Osteocyte (in vitro differentiated cells): ENCODE data around the gene RAC2. TPM values are rescaled to one million over a fixed set of nuclear protein-coding genes. Genes with fewer than 3 reads are reported as not detected.

Source experiments
- DNase-seq: peaks from one replicate; pipeline ENCODE4 v3.0.0; 2021; ENCODE audit warnings: mixed read lengths; ENCODE audit not compliant: unreplicated experiment; ENCODE audit errors: extremely low spot score
- H3K27ac Mint-ChIP-seq: one replicate; pipeline ENCODE4 v1.8.0; 2021; ENCODE audit warnings: mild to moderate bottlenecking, mixed read lengths; ENCODE audit not compliant: unreplicated experiment
- H3K27me3 Mint-ChIP-seq: one replicate; pipeline ENCODE4 v1.8.0; 2021; ENCODE audit warnings: mixed read lengths; ENCODE audit not compliant: unreplicated experiment
- H3K36me3 Mint-ChIP-seq: one replicate; pipeline ENCODE4 v1.8.0; 2021; ENCODE audit warnings: mixed read lengths; ENCODE audit not compliant: unreplicated experiment
- H3K4me1 Mint-ChIP-seq: one replicate; pipeline ENCODE4 v1.8.0; 2021; ENCODE audit warnings: mixed read lengths; ENCODE audit not compliant: unreplicated experiment
- H3K4me3 Mint-ChIP-seq: one replicate; pipeline ENCODE4 v1.8.0; 2021; ENCODE audit warnings: mild to moderate bottlenecking, moderate library complexity, mixed read lengths; ENCODE audit not compliant: unreplicated experiment
- H3K9me3 Mint-ChIP-seq: one replicate; pipeline ENCODE4 v1.8.0; 2021; ENCODE audit warnings: mixed read lengths; ENCODE audit not compliant: unreplicated experiment
- total RNA-seq: library from RNA; stranded (reverse); gene quantifications from 2 replicates; pipeline ENCODE4 v1.2.1, GENCODE V29; 2021
- TF ChIP-seq, protein P1 (sequence below): fragments of 200-600 bp; sonication (generic); IDR thresholded peaks from 2 replicates; pipeline ENCODE4 v1.5.0; 2021; ENCODE audit warnings: antibody characterized with exemption, mild to moderate bottlenecking, moderate library complexity

RAC2 gene
- total RNA-seq, 1 donor from 2014 or later, result not detected

DNA sequence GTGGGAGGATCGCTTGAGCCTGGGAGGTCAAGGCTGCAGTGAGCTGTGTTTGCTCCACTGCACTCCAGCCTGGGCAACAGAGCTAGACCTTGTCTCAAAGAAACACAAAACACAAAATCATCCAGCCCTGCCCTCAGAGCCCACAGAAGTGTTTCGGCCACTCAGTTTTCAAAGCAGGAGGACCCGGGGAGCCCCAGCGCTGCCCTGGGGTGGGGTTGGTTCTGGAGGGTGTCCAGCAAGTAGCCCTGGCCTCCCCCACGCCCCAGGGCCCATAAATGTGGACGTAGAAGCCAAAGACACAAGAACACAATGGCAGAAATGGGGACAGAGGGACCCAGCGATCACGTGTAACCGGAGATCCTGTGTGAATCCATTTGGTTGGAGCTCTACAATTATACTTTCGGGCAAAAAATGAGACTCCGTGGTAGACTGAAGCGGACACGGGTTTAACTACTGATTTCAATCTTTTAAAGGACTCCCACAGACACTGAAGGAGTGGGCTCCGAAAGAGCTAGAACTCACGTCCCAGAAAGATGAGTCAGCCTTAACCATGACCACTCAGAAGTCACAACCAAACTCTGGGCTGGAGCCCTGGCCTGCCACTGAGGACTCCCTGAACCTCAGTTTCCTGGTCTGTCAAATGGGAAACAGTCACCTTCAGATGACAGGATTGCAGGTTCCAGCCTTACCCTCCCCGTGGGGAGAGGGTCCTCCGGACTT, 29.2 kb upstream of the RAC2 start:
- no peaks in the 10 kb centered on the region for H3K9me3 Mint-ChIP-seq
- no peak overlapping the region for H3K27ac Mint-ChIP-seq
- no peak for DNase-seq
- no peaks in the 10 kb centered on the region for H3K36me3 Mint-ChIP-seq
- H3K27me3 Mint-ChIP-seq, result peaks cover 5% of the 10 kb centered on the region
- peaks cover 16% of the 10 kb centered on the region for H3K4me1 Mint-ChIP-seq
- no peak overlapping the region for H3K4me3 Mint-ChIP-seq
- TF ChIP-seq, protein P1, sequence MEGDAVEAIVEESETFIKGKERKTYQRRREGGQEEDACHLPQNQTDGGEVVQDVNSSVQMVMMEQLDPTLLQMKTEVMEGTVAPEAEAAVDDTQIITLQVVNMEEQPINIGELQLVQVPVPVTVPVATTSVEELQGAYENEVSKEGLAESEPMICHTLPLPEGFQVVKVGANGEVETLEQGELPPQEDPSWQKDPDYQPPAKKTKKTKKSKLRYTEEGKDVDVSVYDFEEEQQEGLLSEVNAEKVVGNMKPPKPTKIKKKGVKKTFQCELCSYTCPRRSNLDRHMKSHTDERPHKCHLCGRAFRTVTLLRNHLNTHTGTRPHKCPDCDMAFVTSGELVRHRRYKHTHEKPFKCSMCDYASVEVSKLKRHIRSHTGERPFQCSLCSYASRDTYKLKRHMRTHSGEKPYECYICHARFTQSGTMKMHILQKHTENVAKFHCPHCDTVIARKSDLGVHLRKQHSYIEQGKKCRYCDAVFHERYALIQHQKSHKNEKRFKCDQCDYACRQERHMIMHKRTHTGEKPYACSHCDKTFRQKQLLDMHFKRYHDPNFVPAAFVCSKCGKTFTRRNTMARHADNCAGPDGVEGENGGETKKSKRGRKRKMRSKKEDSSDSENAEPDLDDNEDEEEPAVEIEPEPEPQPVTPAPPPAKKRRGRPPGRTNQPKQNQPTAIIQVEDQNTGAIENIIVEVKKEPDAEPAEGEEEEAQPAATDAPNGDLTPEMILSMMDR, result no peak

DNA sequence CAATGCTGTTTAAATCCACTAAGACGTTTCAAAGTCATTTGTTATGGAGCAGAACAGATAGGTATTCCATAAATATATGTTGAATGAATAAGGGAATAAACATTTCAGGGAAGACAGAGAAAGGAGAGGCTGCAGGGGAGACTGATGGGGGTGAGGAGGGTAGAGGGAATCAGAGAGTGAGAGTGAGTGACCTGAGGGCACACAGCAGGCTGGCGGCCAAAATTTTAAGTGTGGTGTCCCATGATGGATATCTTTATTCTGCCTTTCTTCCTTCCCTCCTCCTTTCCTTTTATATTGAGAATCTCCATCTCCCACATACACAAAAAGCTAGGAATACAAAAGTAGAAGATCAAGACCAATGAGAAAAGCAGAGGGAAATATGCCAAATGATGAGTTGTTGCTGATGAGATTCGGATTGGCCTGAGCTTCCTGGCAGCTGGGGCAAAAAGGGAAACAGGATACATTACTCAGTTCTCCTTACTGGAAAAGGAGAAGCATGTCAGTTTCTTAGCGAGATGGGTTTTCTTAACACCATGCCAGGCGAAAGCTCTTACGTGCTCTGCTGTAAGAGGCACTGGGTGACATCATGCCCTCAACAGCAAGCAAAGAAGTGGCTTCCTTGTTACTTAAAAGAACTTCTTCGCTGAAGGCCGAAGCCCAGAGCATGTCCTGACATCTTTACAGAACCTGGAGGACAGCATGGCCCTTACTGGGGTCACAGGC, 27.0 kb upstream of the RAC2 start:
- TF ChIP-seq, protein P1, result no peak
- H3K27me3 Mint-ChIP-seq, result peaks cover 5% of the 10 kb centered on the region
- no peaks in the 10 kb centered on the region for H3K36me3 Mint-ChIP-seq
- H3K27ac Mint-ChIP-seq, result no peak overlapping the region
- no peaks in the 10 kb centered on the region for H3K9me3 Mint-ChIP-seq
- H3K4me1 Mint-ChIP-seq, result peaks cover 16% of the 10 kb centered on the region
- no peak for DNase-seq
- H3K4me3 Mint-ChIP-seq, result no peak overlapping the region

DNA sequence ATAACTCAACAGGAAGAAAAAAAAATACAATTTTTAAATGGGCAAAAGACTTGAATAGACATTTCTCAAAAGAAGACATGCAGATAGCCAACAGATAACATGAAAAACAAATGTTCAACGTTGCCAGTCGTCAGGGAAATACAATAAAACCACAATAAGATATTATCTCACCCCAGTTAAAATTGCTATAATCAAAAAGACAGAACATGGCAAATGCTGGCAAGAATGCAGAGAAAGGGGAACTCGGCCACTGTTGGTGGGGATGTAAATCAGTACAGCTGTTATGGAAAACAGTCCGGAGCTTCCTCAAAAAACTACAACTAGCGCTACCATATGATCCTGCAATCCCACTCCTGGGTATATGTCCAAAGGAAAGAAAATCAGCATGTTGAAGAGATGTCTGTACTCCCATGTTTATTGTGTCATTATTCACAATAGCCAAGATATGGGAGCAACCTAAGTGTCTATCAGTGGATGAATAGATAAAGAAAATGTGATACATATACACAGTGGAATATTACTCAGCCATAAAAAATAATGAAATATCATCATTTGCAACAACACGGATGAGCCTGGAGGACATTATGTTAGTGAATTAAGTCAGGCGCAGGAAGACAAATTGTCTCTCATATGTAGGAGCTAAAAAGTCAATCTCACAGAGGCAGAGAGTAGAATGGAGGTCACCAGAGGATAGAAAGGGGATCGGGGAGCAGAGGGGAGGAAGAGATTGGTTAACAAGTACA, 26.0 kb upstream of the RAC2 start:
- Mint-ChIP-seq H3K4me1 (peaks cover 16% of the 10 kb centered on the region), H3K27ac (no peak overlapping the region), H3K9me3 (no peaks in the 10 kb centered on the region), H3K27me3 (peaks cover 5% of the 10 kb centered on the region), H3K36me3 (no peaks in the 10 kb centered on the region), H3K4me3 (no peak overlapping the region)
- DNase-seq, result no peak
- TF ChIP-seq, protein P1, result no peak

DNA sequence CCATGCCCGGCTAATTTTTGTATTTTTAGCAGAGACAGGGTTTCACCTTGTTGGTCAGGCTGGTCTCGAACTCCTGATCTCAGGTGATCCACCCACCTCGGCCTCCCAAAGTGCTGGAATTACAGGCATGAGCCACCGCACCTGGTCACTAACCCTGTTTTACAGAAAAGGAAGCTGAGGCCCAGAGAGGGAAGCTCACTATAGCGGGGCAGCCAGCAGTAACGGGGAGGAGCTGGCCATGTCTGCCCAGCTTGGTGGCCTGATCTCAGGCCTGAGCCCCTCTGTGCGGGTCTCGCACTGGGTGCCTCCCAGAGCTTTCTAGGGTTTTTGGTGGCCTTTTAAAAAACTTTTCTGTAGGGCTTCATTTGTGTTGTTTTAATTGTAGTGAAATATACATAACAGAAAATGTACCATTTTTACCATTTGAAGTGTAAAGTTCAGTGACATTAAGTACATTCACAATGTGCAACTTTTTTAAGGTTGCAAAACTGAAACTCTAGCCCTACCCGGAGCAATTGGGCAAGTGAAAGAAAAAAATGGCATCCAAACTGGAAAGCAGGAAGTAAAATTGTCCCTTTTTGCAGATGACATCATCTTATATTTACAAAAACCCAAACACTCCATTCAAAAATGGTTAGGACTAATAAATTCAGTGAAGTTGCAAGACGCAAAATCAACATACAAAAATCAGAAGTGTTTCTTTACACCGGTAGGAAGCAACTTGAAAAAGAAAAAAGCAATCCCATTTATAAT, 23.8 kb upstream of the RAC2 start:
- Mint-ChIP-seq H3K4me1 (peaks cover 10% of the 10 kb centered on the region), H3K4me3 (no peak overlapping the region), H3K27ac (no peak overlapping the region), H3K9me3 (peaks cover 5% of the 10 kb centered on the region), H3K27me3 (peaks cover 5% of the 10 kb centered on the region), H3K36me3 (no peaks in the 10 kb centered on the region)
- TF ChIP-seq, protein P1, result no peak
- no peak for DNase-seq
